COR-L47 (cell line): Measurements from ENCODE around the gene AAGAB.

Experiments used
- DNase-seq: peaks from one replicate; lab custom pipeline; 2025; lab: John Stamatoyannopoulos, UW

Gene AAGAB

GRCh38 chr15:67210555-67211168 is 43.8 kb downstream of the AAGAB start:
- DNase-seq, result no peak

GRCh38 chr15:67208396-67208795 is 46.1 kb downstream of the AAGAB start:
- no peak for DNase-seq

GRCh38 chr15:67207555-67208207 is 46.8 kb downstream of the AAGAB start:
- DNase-seq, result no peak

- no peak for DNase-seq
Observed at GRCh38 chr15:67202991-67203390, 51.5 kb downstream of the AAGAB start.

GRCh38 chr15:67202091-67202490 is 52.4 kb downstream of the AAGAB start:
- DNase-seq, result no peak

- no peak for DNase-seq
Observed at GRCh38 chr15:67201136-67201535, 53.3 kb downstream of the AAGAB start.

GRCh38 chr15:67199881-67200763 is 54.3 kb downstream of the AAGAB start:
- DNase-seq, result no peak

GRCh38 chr15:67199391-67199790 is 55.1 kb downstream of the AAGAB start:
- no peak for DNase-seq

GRCh38 chr15:67198157-67198754 is 56.2 kb downstream of the AAGAB start:
- DNase-seq, result no peak

- no peak for DNase-seq
Observed at GRCh38 chr15:67197364-67197695, 57.1 kb downstream of the AAGAB start.

GRCh38 chr15:67196672-67197363 is 57.6 kb downstream of the AAGAB start:
- DNase-seq, result no peak

- no peak for DNase-seq
Observed at GRCh38 chr15:67196222-67196621, 58.2 kb downstream of the AAGAB start.

GRCh38 chr15:67195305-67195704 is 59.2 kb downstream of the AAGAB start:
- DNase-seq, result no peak

- no peak for DNase-seq
Observed at GRCh38 chr15:67194171-67195114, 60.0 kb downstream of the AAGAB start.

- no peak for DNase-seq
Observed at GRCh38 chr15:67193223-67193990, 61.1 kb downstream of the AAGAB start.

- DNase-seq, result no peak
Observed at GRCh38 chr15:67192185-67192820, 62.2 kb downstream of the AAGAB start.

- DNase-seq, result no peak
Observed at GRCh38 chr15:67190813-67191212, 63.6 kb downstream of the AAGAB start.

- DNase-seq, result no peak
Observed at GRCh38 chr15:67190326-67190725, 64.1 kb downstream of the AAGAB start.

GRCh38 chr15:67189326-67190051 is 65.0 kb downstream of the AAGAB start:
- DNase-seq, result no peak
